GM12878 (cell line): ENCODE measurements around the gene UVRAG. TPM values are rescaled to one million over a fixed set of nuclear protein-coding genes. Genes with fewer than 3 reads are reported as not detected.

Experiments used
- ATAC-seq: fragments of 200-7000 bp; cut with Tn5 transposase; 3 replicates; pipeline ENCODE4 v1.9.1; 2020; ENCODE audit warnings: mild to moderate bottlenecking, moderate library complexity
- BruUV-seq: library from RNA; stranded (reverse); fragments of 400-500 nt; replicated peaks from 2 replicates; lab custom pipeline; 2021; lab: Mats Ljungman, UMichigan
- CTCF ChIA-PET: fragments of 300-600 bp; sonication (Branson Sonifier 250); formaldehyde crosslinking; extraction: SDS; loops from one replicate; lab custom pipeline; 2021; ENCODE audit warnings: inconsistent platforms; lab: Yijun Ruan, JAX
- POLR2A ChIA-PET: fragments of 350-600 bp; formaldehyde crosslinking; extraction: SDS; loops from one replicate; lab custom pipeline; 2021; ENCODE audit warnings: inconsistent platforms; lab: Charles Lee
- RAD21 ChIA-PET: fragments of 300-600 bp; sonication (Branson Sonifier 250); formaldehyde crosslinking; loops from one replicate; lab custom pipeline; 2023; ENCODE audit warnings: antibody characterized with exemption; ENCODE audit not compliant: unreplicated experiment; lab: Charles Lee
- SMC1A ChIA-PET: fragments of 300-600 bp; sonication (Branson Sonifier 250); formaldehyde crosslinking; loops from one replicate; lab custom pipeline; 2023; ENCODE audit not compliant: unreplicated experiment, uncharacterized antibody; lab: Charles Lee
- DNase-seq: peaks from one replicate; pipeline ENCODE4 v3.0.0-alpha.2; 2011; ENCODE audit warnings: low read depth, low spot score
- FAIRE-seq: peaks from 3 replicates; lab custom pipeline; 2011; peaks lifted over from hg19 to GRCh38; lab: Jason Lieb, UNC
- H2AFZ ChIP-seq: 2 replicates; pipeline ENCODE4 v1.6.0; 2011; ENCODE audit warnings: low read depth, low read length, control low read depth; ENCODE audit not compliant: control insufficient read depth
- H3K27ac ChIP-seq: 2 replicates; pipeline ENCODE4 v1.5.1; 2011; ENCODE audit warnings: control low read depth; ENCODE audit not compliant: control insufficient read depth, insufficient read depth
- H3K27me3 ChIP-seq, 2 experiments: replicated peaks in 1 of 2; 2 replicates each; pipeline versions ENCODE4 v1.6.0 to v1.6.1; 2011; ENCODE audit warnings: low read length in 1 of 2; ENCODE audit not compliant: control insufficient read depth in 2 of 2, insufficient read depth in 2 of 2
- H3K36me3 ChIP-seq, 2 experiments: 2 replicates each; pipeline ENCODE4 v1.5.1; 2011; ENCODE audit warnings: low read length in 1 of 2; ENCODE audit not compliant: control insufficient read depth in 2 of 2, insufficient read depth in 2 of 2
- H3K4me1 ChIP-seq: 2 replicates; pipeline ENCODE4 v1.6.1; 2011; ENCODE audit warnings: mild to moderate bottlenecking, low read length, moderate library complexity, mixed read lengths; ENCODE audit not compliant: control insufficient read depth, insufficient read depth
- H3K4me2 ChIP-seq: 2 replicates; pipeline ENCODE4 v1.6.0; 2011; ENCODE audit warnings: control low read depth; ENCODE audit not compliant: control insufficient read depth, insufficient read depth
- H3K4me3 ChIP-seq: fragments of 200-600 bp; sonication (generic); 2 replicates; pipeline ENCODE4 v1.5.1; 2016
- H3K79me2 ChIP-seq: 2 replicates; pipeline ENCODE4 v1.6.0; 2011; ENCODE audit warnings: low read length; ENCODE audit not compliant: control insufficient read depth, insufficient read depth
- H3K9ac ChIP-seq: 2 replicates; pipeline ENCODE4 v1.8.0; 2011; ENCODE audit warnings: low read length, control low read depth, mixed read lengths; ENCODE audit not compliant: control insufficient read depth, insufficient read depth
- H3K9me3 ChIP-seq: replicated peaks from 3 replicates; pipeline ENCODE4 v1.5.1; 2011; ENCODE audit warnings: mild to moderate bottlenecking, low read length; ENCODE audit not compliant: control insufficient read depth, insufficient read depth
- H4K20me1 ChIP-seq: 2 replicates; pipeline ENCODE4 v1.6.0; 2011; ENCODE audit not compliant: control insufficient read depth, insufficient read depth
- ATF2 ChIP-seq: IDR thresholded peaks from 2 replicates; pipeline ENCODE4 v1.6.1; 2012; ENCODE audit warnings: low read length, inconsistent platforms
- ATF7 ChIP-seq: fragments of 450-650 bp; IDR thresholded peaks from 2 replicates; pipeline ENCODE4 v1.6.1; 2016; ENCODE audit warnings: low read depth, mild to moderate bottlenecking
- BRCA1 ChIP-seq: IDR thresholded peaks from 2 replicates; pipeline ENCODE4 v1.6.1; 2011; ENCODE audit warnings: low read depth, low read length, improper control_type of control experiment
- E2F4 ChIP-seq: IDR thresholded peaks from 2 replicates; pipeline ENCODE4 v1.6.1; 2012; ENCODE audit warnings: low read depth, low read length, improper control_type of control experiment
- GABPA ChIP-seq: IDR thresholded peaks from 2 replicates; pipeline ENCODE4 v1.6.1; 2014; ENCODE audit warnings: antibody characterized with exemption, low read depth, mild to moderate bottlenecking, inconsistent platforms
- HDAC6 ChIP-seq: fragments of 200-600 bp; sonication (generic); IDR thresholded peaks from one replicate; pipeline ENCODE4 v1.8.0; 2017; ENCODE audit warnings: antibody characterized with exemption; ENCODE audit not compliant: unreplicated experiment
- HDGF ChIP-seq: fragments of 450-650 bp; IDR thresholded peaks from 2 replicates; pipeline ENCODE4 v1.6.1; 2016; ENCODE audit warnings: antibody characterized with exemption
- IKZF1 ChIP-seq: fragments of 450-650 bp; conservative IDR thresholded peaks from 2 replicates; pipeline ENCODE4 v1.6.1; 2017; ENCODE audit warnings: antibody characterized with exemption, mild to moderate bottlenecking
- MYC ChIP-seq: IDR thresholded peaks from 2 replicates; pipeline ENCODE4 v1.6.1; 2011; ENCODE audit warnings: mild to moderate bottlenecking, low read length, moderate library complexity, inconsistent platforms; ENCODE audit not compliant: insufficient read depth, insufficient replicate concordance, insufficient read length, severe bottlenecking
- POU2F2 ChIP-seq: IDR thresholded peaks from 3 replicates; pipeline ENCODE4 v1.6.1; 2011; ENCODE audit warnings: low read depth, mild to moderate bottlenecking, low read length, borderline replicate concordance
- RELB ChIP-seq: fragments of 450-650 bp; IDR thresholded peaks from 2 replicates; pipeline ENCODE4 v1.6.1; 2017; ENCODE audit warnings: low read depth, mild to moderate bottlenecking, moderate library complexity
- SPI1 ChIP-seq: IDR thresholded peaks from 2 replicates; pipeline ENCODE4 v1.6.1; 2011; ENCODE audit warnings: low read depth, mild to moderate bottlenecking, low read length, moderate library complexity, borderline replicate concordance; ENCODE audit not compliant: insufficient read depth
- TAF1 ChIP-seq: IDR thresholded peaks from 2 replicates; pipeline ENCODE4 v1.6.1; 2011; ENCODE audit warnings: mild to moderate bottlenecking, low read depth, low read length, borderline replicate concordance
- TARDBP ChIP-seq: IDR thresholded peaks from 2 replicates; pipeline ENCODE4 v1.6.1; 2016; ENCODE audit warnings: borderline replicate concordance
- TCF12 ChIP-seq: IDR thresholded peaks from 2 replicates; pipeline ENCODE4 v1.6.1; 2011; ENCODE audit warnings: low read depth, mild to moderate bottlenecking, low read length
- WGBS: methylation state at CpG from one replicate; pipeline ENCODE4 v1.1.6; 2016; ENCODE audit warnings: low lambda C conversion rate; ENCODE audit not compliant: insufficient replicate concordance, insufficient coverage; ENCODE audit errors: missing lambda C conversion rate; 5-methylcytosine and 5-hydroxymethylcytosine counted together
- in situ Hi-C: fragments of 300-500 bp; cut with MboI; formaldehyde crosslinking; loops from 9 replicates; pipeline ENCODE4 v1.14.3; 2018; ENCODE audit warnings: mixed read lengths
- intact Hi-C: fragments of 100-400 bp; cut with micrococcal nuclease; formaldehyde crosslinking; loops from one replicate; pipeline ENCODE4 v1.14.2; 2022; ENCODE audit not compliant: unreplicated experiment
- polyA plus RNA-seq, 11 experiments: library from polyadenylated mRNA; depleted of rRNA in 4 of 11; unstranded in 6 of 11; stranded (reverse) in 5 of 11; fragments of >200 nt; fragmentation: Nextera tagmentation in 4 of 11; fragmentation: Illumina TruSeq in 1 of 11; extraction: Ambion mirVana in 4 of 11; extraction: Trizol in 1 of 11; gene quantifications; 1 replicate in 1 of 11; 2 replicates in 10 of 11; pipeline versions ENCODE4 v1.2.1 to v1.2.3, GENCODE V29; 2011 to 2016; ENCODE audit warnings: inconsistent platforms in 2 of 11, missing spikeins in 2 of 11, low read depth in 1 of 11
- total RNA-seq, 4 experiments: library from RNA; depleted of rRNA in 3 of 4; stranded (reverse); fragments of >200 nt in 3 of 4; fragmentation: Illumina TruSeq in 1 of 4; extraction: Trizol in 1 of 4; gene quantifications; 2 replicates each; pipeline versions ENCODE4 v1.2.1 to v1.2.3, GENCODE V29; 2013 to 2021

The UVRAG gene
- total and polyA plus RNA-seq, 10 of the 15 experiments (the other 5 are each of a cell fraction or from before 2014, with no cell fraction given) = 7.0 to 43.4 (median 37.0) TPM

- TF ChIP-seq HDGF = no peak
- TF ChIP-seq GABPA = peak; percentile 77; the same call in 1 of the 2 replicates
- TF ChIP-seq HDAC6 = no peak
- TF ChIP-seq BRCA1 = no peak
- no peak for TF ChIP-seq MYC
- no peak for TF ChIP-seq TARDBP
- no peak for TF ChIP-seq ATF2
- peak; percentile 88 for TF ChIP-seq SPI1
- TF ChIP-seq TCF12 = 0 out of 2 replicates have a peak, but pooled peaks have one; percentile 41
These were observed at the start of gene UVRAG (continued) for GRCh38 chr11:75814677-75815344.

- peak overlapping the region; percentile 7 for H2AFZ ChIP-seq
- H3K4me3 ChIP-seq = no peak overlapping the region
- SMC1A ChIA-PET = interaction anchor here (0.6 to 0.8 kb wide), 2 partner anchors 34 to 101 kb away, joined by 3 read pairs; no protein-coding TSS in a partner anchor
- H3K9me3 ChIP-seq = no peaks in the 10 kb centered on the region
- FAIRE-seq (no peak), DNase-seq (no peak), ATAC-seq (no peak)
- peaks cover 31% of the 10 kb centered on the region for H3K4me1 ChIP-seq
- no TSS peak for BruUV-seq
- intact Hi-C loops (loop anchor here (10.0 kb wide), 1 partner anchor 172 kb away; no protein-coding TSS in a partner anchor), in situ Hi-C loops (loop anchor here (5.0 kb wide), 1 partner anchor 39 kb away; no protein-coding TSS in a partner anchor)
- no peaks in the 10 kb centered on the region for H3K27me3 ChIP-seq
- CTCF ChIA-PET = interaction anchor here (0.6 to 0.9 kb wide), 2 partner anchors 61 to 131 kb away, joined by 3 to 4 read pairs; no protein-coding TSS in a partner anchor
- POLR2A ChIA-PET = no interaction called here
- no peak overlapping the region for H3K9ac ChIP-seq
- H3K79me2 ChIP-seq = peaks cover 6% of the 10 kb centered on the region; the same call in 1 of the 2 replicates
- WGBS = 70% methylated on average over 4 of the region's 4 CpGs
- no peaks in the 10 kb centered on the region for H3K36me3 ChIP-seq
- peak overlapping the region; percentile 45 for H3K27ac ChIP-seq
- H3K4me2 ChIP-seq = peak overlapping the region; percentile 20
- RAD21 ChIA-PET = no interaction called here
- H4K20me1 ChIP-seq = no peaks in the 10 kb centered on the region
- no peak for TF ChIP-seq TAF1
- no peak for TF ChIP-seq POU2F2
- peak; percentile 31; the same call in 1 of the 2 replicates for TF ChIP-seq RELB
- TF ChIP-seq ATF7 = peak; percentile 49; the same call in 1 of the 2 replicates
- 0 out of 2 replicates have a peak, but pooled peaks have one; percentile 44 for TF ChIP-seq IKZF1
- no peak for TF ChIP-seq E2F4
These were observed 48.4 kb upstream of the UVRAG start for GRCh38 chr11:75766443-75767227.
